GM12891 (cell line): ENCODE measurements around the gene HTRA3.

Experiments
- POLR2A ChIP-seq: IDR thresholded peaks from 2 replicates; pipeline ENCODE4 v1.6.1; 2011; ENCODE audit warnings: low read depth, low read length, control low read depth
- POLR2AphosphoS5 ChIP-seq: IDR thresholded peaks from 2 replicates; pipeline ENCODE4 v1.6.1; 2011; ENCODE audit warnings: low read depth, low read length, control low read depth
- TAF1 ChIP-seq: IDR thresholded peaks from 2 replicates; pipeline ENCODE4 v1.6.1; 2011; ENCODE audit warnings: low read depth, low read length, control low read depth

DNA sequence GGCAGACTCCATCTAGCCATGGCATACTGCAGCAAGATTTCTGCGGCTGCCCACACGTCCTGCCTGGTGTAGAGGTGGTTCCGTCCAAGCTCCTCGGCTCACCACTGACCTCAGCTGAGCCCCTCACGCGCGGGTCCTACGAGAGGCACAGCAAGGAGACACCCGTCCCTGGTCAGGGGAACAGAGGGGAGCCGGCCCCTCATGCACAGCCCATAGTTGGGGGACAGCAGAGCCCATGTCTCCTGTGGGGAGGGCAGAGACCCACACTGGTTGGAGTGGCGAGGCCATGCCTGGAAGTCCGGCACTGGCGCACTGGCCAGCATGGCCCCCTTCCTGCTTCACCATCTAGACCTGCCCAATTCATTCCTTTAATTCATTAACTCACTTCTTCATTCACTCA, 80.8 kb downstream of the HTRA3 start:
- TF ChIP-seq POLR2A = no peak
- TF ChIP-seq POLR2AphosphoS5 = no peak
- no peak for TF ChIP-seq TAF1
